ENCODE results near the gene DHX57.

Gene DHX57

DNA sequence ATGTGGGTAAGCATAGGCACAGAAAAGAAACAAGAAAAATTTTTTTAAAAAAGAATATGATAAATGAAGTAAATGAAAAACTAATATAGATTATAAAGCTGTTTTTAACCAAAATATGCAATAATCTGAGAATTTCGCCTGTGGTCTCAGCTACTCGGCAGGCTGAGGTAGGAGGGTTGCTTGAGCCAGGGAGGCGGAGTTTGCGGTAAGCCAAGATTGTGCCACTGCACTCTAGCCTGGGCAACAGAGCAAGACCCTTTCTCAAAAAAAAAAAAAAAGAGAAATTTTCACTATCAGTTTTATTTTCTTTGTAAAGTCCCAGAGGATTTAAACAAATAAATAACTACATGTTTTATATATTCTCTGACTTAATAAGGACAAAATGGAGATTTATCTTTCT is 47.3 kb downstream of the DHX57 start:
- TF ChIP-seq SIN3A (IDR thresholded peaks at IDR 0.05; ENCODE audit: borderline replicate concordance, insufficient read depth, low read length) (no peak), FOXP2 (optimal IDR thresholded peaks at IDR 0.05; ENCODE audit: borderline replicate concordance, extremely low read depth, extremely low read length, insufficient read depth) (no peak), TAF1 (IDR thresholded peaks at IDR 0.05; ENCODE audit: borderline replicate concordance, insufficient read depth, low read length) (no peak), POLR2AphosphoS5 (IDR thresholded peaks at IDR 0.05; ENCODE audit: low read depth, low read length) (no peak)
- TF ChIP-seq, protein P1, sequence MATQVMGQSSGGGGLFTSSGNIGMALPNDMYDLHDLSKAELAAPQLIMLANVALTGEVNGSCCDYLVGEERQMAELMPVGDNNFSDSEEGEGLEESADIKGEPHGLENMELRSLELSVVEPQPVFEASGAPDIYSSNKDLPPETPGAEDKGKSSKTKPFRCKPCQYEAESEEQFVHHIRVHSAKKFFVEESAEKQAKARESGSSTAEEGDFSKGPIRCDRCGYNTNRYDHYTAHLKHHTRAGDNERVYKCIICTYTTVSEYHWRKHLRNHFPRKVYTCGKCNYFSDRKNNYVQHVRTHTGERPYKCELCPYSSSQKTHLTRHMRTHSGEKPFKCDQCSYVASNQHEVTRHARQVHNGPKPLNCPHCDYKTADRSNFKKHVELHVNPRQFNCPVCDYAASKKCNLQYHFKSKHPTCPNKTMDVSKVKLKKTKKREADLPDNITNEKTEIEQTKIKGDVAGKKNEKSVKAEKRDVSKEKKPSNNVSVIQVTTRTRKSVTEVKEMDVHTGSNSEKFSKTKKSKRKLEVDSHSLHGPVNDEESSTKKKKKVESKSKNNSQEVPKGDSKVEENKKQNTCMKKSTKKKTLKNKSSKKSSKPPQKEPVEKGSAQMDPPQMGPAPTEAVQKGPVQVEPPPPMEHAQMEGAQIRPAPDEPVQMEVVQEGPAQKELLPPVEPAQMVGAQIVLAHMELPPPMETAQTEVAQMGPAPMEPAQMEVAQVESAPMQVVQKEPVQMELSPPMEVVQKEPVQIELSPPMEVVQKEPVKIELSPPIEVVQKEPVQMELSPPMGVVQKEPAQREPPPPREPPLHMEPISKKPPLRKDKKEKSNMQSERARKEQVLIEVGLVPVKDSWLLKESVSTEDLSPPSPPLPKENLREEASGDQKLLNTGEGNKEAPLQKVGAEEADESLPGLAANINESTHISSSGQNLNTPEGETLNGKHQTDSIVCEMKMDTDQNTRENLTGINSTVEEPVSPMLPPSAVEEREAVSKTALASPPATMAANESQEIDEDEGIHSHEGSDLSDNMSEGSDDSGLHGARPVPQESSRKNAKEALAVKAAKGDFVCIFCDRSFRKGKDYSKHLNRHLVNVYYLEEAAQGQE (IDR thresholded peaks at IDR 0.05; ENCODE audit: insufficient read depth in 1 of 2, low read depth in 2 of 2, low read length in 2 of 2): no peak

DNA sequence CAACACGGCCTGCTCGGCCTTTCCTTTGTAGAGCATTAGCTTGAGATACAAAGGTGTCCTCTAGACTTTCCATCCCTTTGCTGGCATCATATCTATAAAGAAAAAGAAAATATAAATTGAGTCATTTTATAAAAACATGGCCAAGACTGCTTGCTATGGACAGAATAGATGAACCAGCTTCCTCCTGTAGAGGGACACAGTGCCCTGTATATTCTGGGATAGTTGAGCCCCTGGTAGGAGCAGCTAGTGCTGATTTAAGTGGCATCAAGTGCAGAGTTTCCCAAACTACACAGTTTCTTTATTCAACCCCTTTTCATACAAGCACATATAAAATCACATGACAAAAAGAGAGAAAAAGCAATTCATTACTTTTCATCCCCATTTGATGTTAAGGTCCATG is 49.8 kb downstream of the DHX57 start:
- TF ChIP-seq TAF1 (IDR thresholded peaks at IDR 0.05; ENCODE audit: borderline replicate concordance, insufficient read depth, low read length): no peak
- TF ChIP-seq, protein P1 (IDR thresholded peaks at IDR 0.05; ENCODE audit: insufficient read depth in 1 of 2, low read depth in 2 of 2, low read length in 2 of 2): no peak
- no peak for TF ChIP-seq POLR2AphosphoS5 (IDR thresholded peaks at IDR 0.05; ENCODE audit: low read depth, low read length)
- no peak for TF ChIP-seq FOXP2 (optimal IDR thresholded peaks at IDR 0.05; ENCODE audit: borderline replicate concordance, extremely low read depth, extremely low read length, insufficient read depth)
- TF ChIP-seq SIN3A (IDR thresholded peaks at IDR 0.05; ENCODE audit: borderline replicate concordance, insufficient read depth, low read length): no peak

DNA sequence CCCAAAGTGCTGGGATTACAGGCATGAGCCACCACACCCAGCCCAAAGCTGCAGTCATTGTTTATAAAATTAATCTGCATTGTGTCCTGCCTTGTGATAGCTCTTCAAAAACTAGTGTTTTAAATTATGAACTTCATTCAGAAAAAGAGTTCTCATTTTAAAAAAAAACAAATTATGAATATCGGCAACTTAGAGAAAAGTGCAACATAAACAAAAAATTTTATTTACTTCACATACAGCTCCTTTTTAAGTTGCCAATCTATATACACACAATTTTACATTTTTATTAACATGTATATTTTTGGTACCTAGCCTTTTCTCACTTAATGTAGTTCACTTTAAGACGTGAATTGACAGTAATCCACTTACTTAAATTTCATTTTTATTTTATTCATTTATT is 50.8 kb downstream of the DHX57 start:
- no peak for TF ChIP-seq FOXP2 (optimal IDR thresholded peaks at IDR 0.05; ENCODE audit: borderline replicate concordance, extremely low read depth, extremely low read length, insufficient read depth)
- no peak for TF ChIP-seq SIN3A (IDR thresholded peaks at IDR 0.05; ENCODE audit: borderline replicate concordance, insufficient read depth, low read length)
- TF ChIP-seq POLR2AphosphoS5 (IDR thresholded peaks at IDR 0.05; ENCODE audit: low read depth, low read length): no peak
- TF ChIP-seq TAF1 (IDR thresholded peaks at IDR 0.05; ENCODE audit: borderline replicate concordance, insufficient read depth, low read length): no peak
- TF ChIP-seq, protein P1 (IDR thresholded peaks at IDR 0.05; ENCODE audit: insufficient read depth in 1 of 2, low read depth in 2 of 2, low read length in 2 of 2): no peak

DNA sequence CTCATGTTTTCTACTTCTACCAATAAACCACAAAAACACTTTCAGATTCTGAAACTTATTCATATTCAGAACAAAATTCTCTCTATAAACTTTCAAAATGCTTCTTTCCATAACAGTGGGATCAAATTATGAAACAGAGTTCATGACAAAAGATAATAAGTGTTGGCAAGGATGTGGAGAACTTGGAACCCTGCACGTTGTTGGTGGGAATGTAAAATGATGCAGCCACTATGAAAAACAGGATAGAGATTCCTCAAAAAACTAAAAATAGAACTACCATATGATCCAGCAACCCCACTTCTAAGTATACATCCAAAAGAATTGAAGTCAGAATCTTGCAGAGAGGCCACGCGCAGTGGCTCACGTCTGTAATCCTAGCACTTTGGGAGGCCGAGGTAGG is 52.3 kb downstream of the DHX57 start:
- TF ChIP-seq, protein P1 (IDR thresholded peaks at IDR 0.05; ENCODE audit: insufficient read depth in 1 of 2, low read depth in 2 of 2, low read length in 2 of 2): no peak
- TF ChIP-seq POLR2AphosphoS5 (IDR thresholded peaks at IDR 0.05; ENCODE audit: low read depth, low read length): no peak
- no peak for TF ChIP-seq SIN3A (IDR thresholded peaks at IDR 0.05; ENCODE audit: borderline replicate concordance, insufficient read depth, low read length)
- TF ChIP-seq FOXP2 (optimal IDR thresholded peaks at IDR 0.05; ENCODE audit: borderline replicate concordance, extremely low read depth, extremely low read length, insufficient read depth): no peak
- TF ChIP-seq TAF1 (IDR thresholded peaks at IDR 0.05; ENCODE audit: borderline replicate concordance, insufficient read depth, low read length): no peak

DNA sequence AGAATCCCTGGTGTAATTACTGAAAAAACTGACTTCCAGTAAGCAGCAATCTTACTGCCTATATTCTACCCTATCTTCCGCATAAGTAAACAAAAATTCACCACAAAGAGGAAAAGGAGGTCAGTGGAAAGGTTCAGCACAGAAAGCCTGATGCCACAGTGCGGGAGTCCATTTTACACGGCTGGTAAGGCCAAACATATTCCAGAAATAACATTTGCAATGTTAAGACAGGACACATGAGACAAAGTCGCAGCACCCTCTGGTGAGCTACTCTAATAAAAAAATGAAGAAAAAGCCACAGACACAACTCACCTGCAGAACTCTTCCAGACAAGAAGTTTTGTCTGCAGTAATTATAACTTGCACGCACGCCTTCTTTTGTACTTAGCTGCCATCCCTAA is 57.2 kb downstream of the DHX57 start:
- TF ChIP-seq FOXP2 (optimal IDR thresholded peaks at IDR 0.05; ENCODE audit: borderline replicate concordance, extremely low read depth, extremely low read length, insufficient read depth): no peak
- TF ChIP-seq, protein P1 (IDR thresholded peaks at IDR 0.05; ENCODE audit: insufficient read depth in 1 of 2, low read depth in 2 of 2, low read length in 2 of 2): no peak
- no peak for TF ChIP-seq TAF1 (IDR thresholded peaks at IDR 0.05; ENCODE audit: borderline replicate concordance, insufficient read depth, low read length)
- no peak for TF ChIP-seq POLR2AphosphoS5 (IDR thresholded peaks at IDR 0.05; ENCODE audit: low read depth, low read length)
- no peak for TF ChIP-seq SIN3A (IDR thresholded peaks at IDR 0.05; ENCODE audit: borderline replicate concordance, insufficient read depth, low read length)
